GM18951 (cell line): Measurements from ENCODE around the gene KCND1.

Experiments
- POLR2A ChIP-seq: IDR thresholded peaks from 4 replicates; pipeline ENCODE4 v1.6.1; 2011; ENCODE audit warnings: mild to moderate bottlenecking; ENCODE audit not compliant: insufficient read length, insufficient read depth; ENCODE audit errors: extremely low read depth
- in situ Hi-C: fragments of 300-500 bp; cut with MboI; formaldehyde crosslinking; loops from one replicate; pipeline ENCODE4 v1.12.0; 2022; ENCODE audit warnings: low sequenced_read_pairs, mixed read lengths, inconsistent platforms; ENCODE audit not compliant: unreplicated experiment

KCND1 gene

GRCh38 chrX:48966796-48967579, 4.7 kb downstream of the KCND1 start:
- in situ Hi-C loops, result no loop called here
- no peak for TF ChIP-seq POLR2A

- in situ Hi-C loops, result no loop called here
- no peak for TF ChIP-seq POLR2A
Observed at GRCh38 chrX:48965959-48966358, 5.7 kb downstream of the KCND1 start.

- in situ Hi-C loops, result no loop called here
- TF ChIP-seq POLR2A, result no peak
Observed at GRCh38 chrX:48961585-48962091, 10.0 kb downstream of the KCND1 start.

- in situ Hi-C loops, result no loop called here
- TF ChIP-seq POLR2A, result no peak
Observed at GRCh38 chrX:48960291-48960690, 11.4 kb downstream of the KCND1 start.

- in situ Hi-C loops, result no loop called here
- TF ChIP-seq POLR2A, result no peak
Observed at GRCh38 chrX:48958635-48959094, 13.0 kb downstream of the KCND1 start.

GRCh38 chrX:48957827-48958634, 13.6 kb downstream of the KCND1 start:
- in situ Hi-C loops, result no loop called here
- TF ChIP-seq POLR2A, result peak; percentile 42

- in situ Hi-C loops, result no loop called here
- peak; percentile 55 for TF ChIP-seq POLR2A
Observed at GRCh38 chrX:48957477-48957826, 14.2 kb downstream of the KCND1 start, which contains the start of gene OTUD5. Gene OTUD5 (minus strand): TSS chrX:48957607. CDS start chrX:48957570, 37 bp downstream.

- TF ChIP-seq POLR2A, result no peak
Observed at GRCh38 chrX:48956728-48957414, 14.8 kb downstream of the KCND1 start.

GRCh38 chrX:48948589-48948988, 23.1 kb downstream of the KCND1 start:
- in situ Hi-C loops, result no loop called here
- no peak for TF ChIP-seq POLR2A

More at GRCh38 chrX:48956728-48957414, 14.8 kb downstream of the KCND1 start:
- in situ Hi-C loops, result no loop called here

- in situ Hi-C loops, result no loop called here
- no peak for TF ChIP-seq POLR2A
Observed at GRCh38 chrX:48945517-48946348, 25.9 kb downstream of the KCND1 start.

GRCh38 chrX:48942895-48943294, 28.7 kb downstream of the KCND1 start:
- TF ChIP-seq POLR2A, result no peak
- in situ Hi-C loops, result no loop called here

- in situ Hi-C loops, result no loop called here
Observed at GRCh38 chrX:48940404-48940955, 31.2 kb downstream of the KCND1 start.

More at GRCh38 chrX:48940404-48940955, 31.2 kb downstream of the KCND1 start:
- no peak for TF ChIP-seq POLR2A
